Measurements from ENCODE around the gene DGKD. TPM values are rescaled to one million over a fixed set of nuclear protein-coding genes. Genes with fewer than 3 reads are reported as not detected.

DGKD gene
- total and polyA plus RNA-seq, 2 donors (not counting 1 experiment from before 2014, with no cell fraction given) = 224 to 396 TPM

DNA sequence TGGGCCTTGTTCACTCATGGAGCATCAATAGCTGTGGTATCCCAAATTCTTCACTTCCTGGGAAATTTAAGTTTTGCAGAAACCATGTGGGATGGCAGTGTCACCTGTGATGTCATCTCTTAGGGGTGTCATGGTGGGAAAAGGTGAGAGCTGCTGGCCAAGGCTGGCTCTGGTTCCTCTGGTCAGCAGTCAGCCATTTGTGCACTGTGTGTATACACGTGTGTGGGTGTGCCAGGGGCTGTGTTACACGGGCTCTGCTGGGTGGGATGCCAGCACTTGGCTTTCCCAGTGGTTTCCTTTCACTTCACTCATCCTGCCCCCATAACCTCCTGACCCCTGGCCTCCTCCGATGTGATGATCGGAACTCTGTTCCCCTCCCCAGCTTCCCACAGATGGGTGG is 25.4 kb upstream of the DGKD start:
- Histone ChIP-seq H3K27me3 (replicated peaks in 1 of 4; ENCODE audit: control extremely low read depth in 1 of 4, control insufficient read depth in 3 of 4, insufficient read depth in 4 of 4, low read length in 3 of 4) (no peaks in the 10 kb centered on the region), H3K36me3 (replicated peaks in 1 of 2; ENCODE audit: control extremely low read depth in 1 of 2, control insufficient read depth in 1 of 2, extremely low read depth in 1 of 2, insufficient read depth in 2 of 2, low read length in 1 of 2) (no peaks in the 10 kb centered on the region), H4K20me1 (ENCODE audit: control insufficient read depth, insufficient read depth, low read length, poor library complexity, severe bottlenecking) (no peaks in the 10 kb centered on the region), H3K79me2 (ENCODE audit: control insufficient read depth, insufficient read depth, low read length) (no peaks in the 10 kb centered on the region), H3K9me3 (ENCODE audit: control extremely low read depth in 1 of 3, control insufficient read depth in 2 of 3, insufficient read depth in 1 of 3, low read length in 2 of 3) (peaks cover 0 to 20% (median 0%) of the 10 kb centered on the region in 3 donors), H3K9ac (ENCODE audit: low read length) (no peak overlapping the region), H2AFZ (ENCODE audit: insufficient read depth, low read depth, low read length, poor library complexity, severe bottlenecking) (no peak overlapping the region), H3K4me2 (replicated peaks; ENCODE audit: low read depth, low read length, poor library complexity, severe bottlenecking) (no peak overlapping the region), H3K4me3 (ENCODE audit: control extremely low read depth in 1 of 5, extremely low read depth in 1 of 5, insufficient read depth in 1 of 5, low read depth in 2 of 5, low read length in 4 of 5) (no peak overlapping the region), H3K4me1 (ENCODE audit: control insufficient read depth in 2 of 2, insufficient read depth in 2 of 2, low read length in 2 of 2) (peaks cover 59 to 76% of the 10 kb centered on the region in 2 donors), H3K27ac (ENCODE audit: low read length in 2 of 2) (no peak overlapping the region)
- no peak overlapping the region for H3K4me3 Mint-ChIP-seq
- no CpG with 5 or more reads among the region's 4 CpGs for WGBS (ENCODE audit: insufficient coverage)
- POLR2A ChIA-PET = interaction anchor here (1.5 kb wide), 1 partner anchor 11 kb away, joined by 3 read pairs; no protein-coding TSS in a partner anchor
- CTCF ChIA-PET = no interaction called here
- H3K9me3 Mint-ChIP-seq (ENCODE audit: insufficient read depth) = peaks cover 3% of the 10 kb centered on the region
- peaks cover 68% of the 10 kb centered on the region for H3K4me1 Mint-ChIP-seq
- TF ChIP-seq, protein P1, sequence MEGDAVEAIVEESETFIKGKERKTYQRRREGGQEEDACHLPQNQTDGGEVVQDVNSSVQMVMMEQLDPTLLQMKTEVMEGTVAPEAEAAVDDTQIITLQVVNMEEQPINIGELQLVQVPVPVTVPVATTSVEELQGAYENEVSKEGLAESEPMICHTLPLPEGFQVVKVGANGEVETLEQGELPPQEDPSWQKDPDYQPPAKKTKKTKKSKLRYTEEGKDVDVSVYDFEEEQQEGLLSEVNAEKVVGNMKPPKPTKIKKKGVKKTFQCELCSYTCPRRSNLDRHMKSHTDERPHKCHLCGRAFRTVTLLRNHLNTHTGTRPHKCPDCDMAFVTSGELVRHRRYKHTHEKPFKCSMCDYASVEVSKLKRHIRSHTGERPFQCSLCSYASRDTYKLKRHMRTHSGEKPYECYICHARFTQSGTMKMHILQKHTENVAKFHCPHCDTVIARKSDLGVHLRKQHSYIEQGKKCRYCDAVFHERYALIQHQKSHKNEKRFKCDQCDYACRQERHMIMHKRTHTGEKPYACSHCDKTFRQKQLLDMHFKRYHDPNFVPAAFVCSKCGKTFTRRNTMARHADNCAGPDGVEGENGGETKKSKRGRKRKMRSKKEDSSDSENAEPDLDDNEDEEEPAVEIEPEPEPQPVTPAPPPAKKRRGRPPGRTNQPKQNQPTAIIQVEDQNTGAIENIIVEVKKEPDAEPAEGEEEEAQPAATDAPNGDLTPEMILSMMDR (IDR thresholded peaks at IDR 0.05) = no peak
- TF ChIP-seq EZH2 (IDR thresholded peaks at IDR 0.05; ENCODE audit: borderline replicate concordance, insufficient read depth, low read depth, low read length, poor library complexity, severe bottlenecking) = no peak
- H3K27me3 Mint-ChIP-seq = no peaks in the 10 kb centered on the region
- H3K27ac Mint-ChIP-seq = peak overlapping the region; percentile 78
- DNase-seq = no peak
- no peak for ATAC-seq (ENCODE audit: low read depth)
- intact Hi-C loops (cut with micrococcal nuclease) = no loop called here

DNA sequence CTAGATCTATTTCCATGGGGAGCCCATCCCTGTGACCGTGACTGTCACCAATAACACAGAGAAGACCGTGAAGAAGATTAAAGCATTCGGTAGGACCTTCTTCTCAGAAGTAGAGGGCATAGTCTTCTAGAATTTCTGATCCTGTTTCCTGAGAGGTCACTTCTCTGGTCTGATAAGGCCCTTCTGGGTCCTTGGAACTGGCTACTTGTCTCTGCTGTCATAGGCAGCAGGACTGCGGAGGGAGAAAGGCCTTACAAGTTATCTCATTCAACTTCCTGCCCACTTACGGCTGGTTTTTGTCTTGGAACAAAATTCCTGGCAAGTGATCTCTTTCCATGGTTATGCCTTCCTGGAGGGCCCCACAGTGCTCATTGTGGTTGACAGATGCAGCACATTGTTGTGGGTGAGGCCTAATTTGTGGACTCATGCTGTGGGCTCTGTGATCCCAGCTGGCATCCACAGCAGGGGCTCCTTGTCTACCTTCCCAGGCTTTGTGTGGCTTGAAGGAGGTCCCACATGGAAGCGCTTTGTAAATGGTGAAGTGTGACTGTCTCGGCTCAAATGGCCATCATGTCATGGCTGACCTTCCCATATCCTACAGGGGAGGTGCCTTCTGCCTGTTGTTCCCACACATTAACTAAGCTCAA is 24.7 kb upstream of the DGKD start:
- no peak overlapping the region for H3K27ac ChIP-seq (ENCODE audit: low read length in 2 of 2)
- H3K27ac Mint-ChIP-seq = peak overlapping the region; percentile 78
- DNase-seq (no peak), ATAC-seq (ENCODE audit: low read depth) (no peak)
- H3K79me2 ChIP-seq (ENCODE audit: control insufficient read depth, insufficient read depth, low read length) = no peaks in the 10 kb centered on the region
- WGBS (ENCODE audit: insufficient coverage) = 100% methylated on average over 4 of the region's 7 CpGs
- H3K4me3 ChIP-seq (ENCODE audit: control extremely low read depth in 1 of 5, extremely low read depth in 1 of 5, insufficient read depth in 1 of 5, low read depth in 2 of 5, low read length in 4 of 5) = no peak overlapping the region
- ChIA-PET CTCF (interaction anchor here (2.6 kb wide), 1 partner anchor 78 kb away, joined by 9 read pairs; the partner anchor contains the start of gene ATG16L1), POLR2A (interaction anchor here (0.5 to 1.9 kb wide), 3 partner anchors 12 to 33 kb away, joined by 3 to 6 read pairs (median 3); no protein-coding TSS in a partner anchor)
- peaks cover 60 to 76% of the 10 kb centered on the region in 2 donors for H3K4me1 ChIP-seq (ENCODE audit: control insufficient read depth in 2 of 2, insufficient read depth in 2 of 2, low read length in 2 of 2)
- H3K27me3 Mint-ChIP-seq = no peaks in the 10 kb centered on the region
- TF ChIP-seq EZH2 (IDR thresholded peaks at IDR 0.05; ENCODE audit: borderline replicate concordance, insufficient read depth, low read depth, low read length, poor library complexity, severe bottlenecking) = no peak
- TF ChIP-seq, protein P1 (IDR thresholded peaks at IDR 0.05) = no peak
- H3K36me3 ChIP-seq (replicated peaks in 1 of 2; ENCODE audit: control extremely low read depth in 1 of 2, control insufficient read depth in 1 of 2, extremely low read depth in 1 of 2, insufficient read depth in 2 of 2, low read length in 1 of 2) = no peaks in the 10 kb centered on the region
- no peak overlapping the region for H3K4me3 Mint-ChIP-seq
- no peaks in the 10 kb centered on the region for H3K27me3 ChIP-seq (replicated peaks in 1 of 4; ENCODE audit: control extremely low read depth in 1 of 4, control insufficient read depth in 3 of 4, insufficient read depth in 4 of 4, low read length in 3 of 4)
- no peak overlapping the region for H2AFZ ChIP-seq (ENCODE audit: insufficient read depth, low read depth, low read length, poor library complexity, severe bottlenecking)
- no peak overlapping the region for H3K9ac ChIP-seq (ENCODE audit: low read length)
- H3K4me2 ChIP-seq (replicated peaks; ENCODE audit: low read depth, low read length, poor library complexity, severe bottlenecking) = no peak overlapping the region
- H3K4me1 Mint-ChIP-seq = peaks cover 70% of the 10 kb centered on the region
- H3K9me3 ChIP-seq (ENCODE audit: control extremely low read depth in 1 of 3, control insufficient read depth in 2 of 3, insufficient read depth in 1 of 3, low read length in 2 of 3) = peaks cover 0 to 20% (median 0%) of the 10 kb centered on the region in 3 donors
- intact Hi-C loops (cut with micrococcal nuclease) = loop anchor here (2.0 to 5.0 kb wide), 3 partner anchors 51 to 267 kb away; partner anchors contain the start of gene INPP5D
- H3K9me3 Mint-ChIP-seq (ENCODE audit: insufficient read depth) = peaks cover 3% of the 10 kb centered on the region
- no peaks in the 10 kb centered on the region for H4K20me1 ChIP-seq (ENCODE audit: control insufficient read depth, insufficient read depth, low read length, poor library complexity, severe bottlenecking)
